GM18909 (cell line): ENCODE measurements around the gene BEAN1.

ENCODE experiments used
- ATAC-seq: cut with Tn5 transposase; IDR thresholded peaks from one replicate; pipeline ENCODE4 v1.9.1; 2021; ENCODE audit warnings: mild to moderate bottlenecking; ENCODE audit not compliant: unreplicated experiment, poor library complexity

Gene BEAN1

GRCh38 chr16:66516509-66516807 lies 89.4 kb downstream of the BEAN1 start:
- ATAC-seq, result no peak

DNA sequence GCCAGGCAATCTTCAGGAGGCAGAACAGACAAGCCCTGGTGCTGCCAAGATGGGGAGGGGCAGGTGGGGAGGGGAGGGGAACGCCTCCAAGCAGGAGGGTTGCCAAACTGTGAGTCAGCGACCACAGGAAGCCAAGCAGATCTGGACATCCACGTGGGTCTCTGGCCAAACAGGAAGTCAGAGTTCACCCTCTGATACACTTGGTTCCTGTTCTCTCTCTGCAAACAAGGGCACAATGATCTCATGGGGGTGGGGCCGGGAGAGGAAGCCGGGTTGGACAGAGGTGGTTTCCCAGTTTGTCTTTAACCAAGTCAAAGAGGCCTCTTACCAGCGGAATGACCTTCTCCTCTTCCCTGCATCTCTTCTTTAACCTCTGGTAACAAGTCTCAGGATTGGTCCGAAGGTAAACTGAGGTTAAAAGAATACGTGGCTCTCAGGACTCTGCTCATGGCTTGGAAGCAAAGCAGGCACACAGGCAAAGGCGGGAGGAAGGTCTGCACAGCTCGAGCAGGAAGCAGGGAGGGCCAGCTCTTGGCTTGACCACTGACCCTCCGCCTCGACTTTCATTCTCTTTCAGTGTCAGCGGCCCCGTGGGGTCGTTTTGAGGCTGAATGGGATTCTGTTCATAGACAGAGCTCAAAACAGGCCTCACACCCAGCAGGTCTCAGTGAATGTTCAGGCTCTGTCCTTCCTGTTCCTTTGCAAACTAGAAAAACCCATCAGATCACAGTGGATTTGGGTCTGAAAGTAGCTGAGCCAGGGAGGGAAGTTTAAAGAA lies 89.9 kb downstream of the BEAN1 start:
- ATAC-seq, result peak; percentile 98

DNA sequence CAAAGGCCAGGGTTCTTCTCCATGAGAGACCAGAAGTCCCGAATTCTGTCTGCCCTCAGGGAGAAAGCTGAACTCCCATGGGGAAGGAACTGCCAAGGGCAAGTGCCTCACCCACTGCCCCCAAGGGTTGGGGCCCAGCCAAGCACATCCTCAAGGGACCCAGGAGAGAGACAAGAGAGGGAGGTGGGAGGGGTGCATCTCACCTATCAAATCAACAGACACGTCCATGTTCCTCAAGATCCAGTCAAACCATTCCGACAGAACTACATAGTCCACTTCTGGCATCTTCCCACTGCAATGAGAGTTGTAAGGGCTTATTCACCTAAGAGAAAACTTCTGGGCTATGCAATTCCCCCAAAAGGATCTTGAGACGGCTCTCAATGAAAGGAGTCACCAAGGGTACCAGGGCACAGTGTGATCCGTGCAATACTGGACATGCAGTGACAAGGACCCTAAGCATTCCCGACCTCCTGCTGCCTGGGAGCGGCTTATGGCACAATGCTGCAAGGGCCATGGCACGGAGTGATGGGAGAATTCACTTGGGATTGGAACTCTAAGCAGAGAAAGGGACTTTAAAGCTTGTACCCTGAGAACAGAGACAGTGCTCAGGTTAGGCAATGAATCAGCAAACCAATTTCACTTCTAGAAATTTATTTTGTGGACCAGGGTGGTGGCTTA lies 90.6 kb downstream of the BEAN1 start:
- no peak for ATAC-seq

DNA sequence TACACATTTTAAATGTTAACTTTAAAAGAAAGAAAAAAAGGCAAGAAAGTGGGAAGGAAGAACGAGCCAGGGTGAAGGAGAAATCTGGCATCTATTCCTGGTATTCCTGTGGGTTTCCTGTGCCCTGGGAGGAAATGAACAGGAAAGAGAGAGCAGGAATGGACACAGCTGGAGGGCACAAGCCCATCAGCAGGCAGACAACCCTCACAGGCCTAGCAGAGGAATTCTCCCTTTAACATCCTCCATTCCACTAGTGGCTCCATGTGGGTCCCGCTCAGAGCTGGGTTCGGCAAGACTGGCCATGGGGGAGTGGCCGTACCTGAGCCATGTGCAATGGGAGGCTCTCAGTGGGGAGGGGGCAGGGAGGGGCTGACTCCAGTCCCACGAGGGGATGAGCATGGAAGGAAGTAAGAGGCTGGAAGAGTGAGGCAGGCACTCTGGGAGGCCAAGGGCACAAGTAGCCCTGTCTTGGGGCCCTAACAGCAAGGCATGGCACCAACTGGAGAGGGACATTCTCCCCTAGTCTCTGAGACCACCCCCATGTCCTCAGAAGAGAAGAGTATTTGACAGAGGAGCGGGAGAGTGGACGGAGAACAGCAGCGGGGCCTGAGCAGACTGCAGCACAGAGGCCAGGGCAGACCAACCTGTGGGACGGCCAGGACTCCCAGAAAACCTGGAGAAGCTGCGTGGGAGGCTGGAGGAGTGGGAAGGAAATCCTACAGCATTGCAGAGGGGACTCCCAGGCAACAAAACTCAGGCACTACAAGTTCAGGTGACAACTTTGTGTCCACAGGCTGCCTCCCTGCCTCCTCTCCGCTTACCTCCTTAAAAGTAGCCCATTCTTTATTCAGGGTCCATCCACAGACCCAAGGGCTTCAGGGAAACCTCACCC lies 92.6 kb downstream of the BEAN1 start:
- no peak for ATAC-seq

DNA sequence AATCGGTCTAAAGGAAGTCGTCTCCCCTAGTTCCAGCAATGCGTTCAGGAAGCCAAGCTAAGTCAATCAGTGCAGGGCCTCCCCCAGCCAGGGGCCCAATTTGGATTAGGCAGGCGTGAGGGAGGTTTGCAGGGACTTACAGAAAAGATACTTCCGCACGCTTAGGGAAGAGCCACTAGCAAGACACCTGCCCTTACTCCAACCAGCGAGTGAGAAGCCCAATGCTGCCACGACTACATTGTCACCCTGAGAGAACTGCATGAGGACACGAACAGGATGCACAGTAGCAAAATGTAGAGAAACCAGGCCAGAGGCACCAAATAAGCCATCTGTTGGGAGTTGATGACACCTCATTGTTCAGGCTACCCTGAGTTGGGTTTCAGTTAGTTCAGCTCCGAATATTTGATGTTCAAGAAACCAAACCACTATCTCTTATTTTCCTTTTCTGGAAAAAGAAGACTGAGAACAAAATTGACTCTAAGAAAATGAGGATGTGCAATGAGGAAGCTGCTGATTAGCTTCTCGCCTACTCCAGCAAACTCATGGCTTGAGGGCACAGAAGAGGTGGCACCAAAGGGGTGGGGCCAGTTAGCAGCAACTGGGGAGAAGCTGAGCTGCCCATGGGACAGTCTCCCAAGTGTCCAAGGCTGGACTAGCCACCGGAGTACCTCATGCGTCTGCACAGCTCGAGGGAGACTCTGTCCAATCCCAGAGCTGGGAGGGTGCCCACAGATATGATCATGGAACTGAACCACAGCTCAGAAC lies 93.5 kb downstream of the BEAN1 start:
- ATAC-seq, result no peak

DNA sequence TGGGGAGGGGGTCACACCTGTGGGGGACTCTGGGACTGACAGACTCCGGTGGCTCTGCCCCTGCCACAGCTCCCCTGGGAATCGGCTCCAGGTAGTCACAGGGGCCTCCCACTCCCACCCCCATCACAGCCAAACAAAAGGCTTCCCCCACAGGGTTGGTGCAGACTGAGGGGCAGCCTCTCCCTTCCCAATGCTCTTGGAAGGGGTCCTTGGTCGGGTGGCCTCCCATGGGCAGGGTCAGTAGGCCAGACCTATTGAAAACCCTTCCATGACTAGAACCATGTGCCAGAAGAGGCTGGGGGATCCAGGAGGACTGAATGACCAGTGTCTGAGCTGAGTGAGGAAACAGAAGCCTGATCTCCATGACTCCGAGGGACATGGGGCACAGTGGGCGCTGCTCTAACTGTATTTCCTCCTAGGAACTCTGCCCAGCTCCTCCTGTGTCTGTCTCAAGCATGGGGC lies 94.2 kb downstream of the BEAN1 start:
- no peak for ATAC-seq

DNA sequence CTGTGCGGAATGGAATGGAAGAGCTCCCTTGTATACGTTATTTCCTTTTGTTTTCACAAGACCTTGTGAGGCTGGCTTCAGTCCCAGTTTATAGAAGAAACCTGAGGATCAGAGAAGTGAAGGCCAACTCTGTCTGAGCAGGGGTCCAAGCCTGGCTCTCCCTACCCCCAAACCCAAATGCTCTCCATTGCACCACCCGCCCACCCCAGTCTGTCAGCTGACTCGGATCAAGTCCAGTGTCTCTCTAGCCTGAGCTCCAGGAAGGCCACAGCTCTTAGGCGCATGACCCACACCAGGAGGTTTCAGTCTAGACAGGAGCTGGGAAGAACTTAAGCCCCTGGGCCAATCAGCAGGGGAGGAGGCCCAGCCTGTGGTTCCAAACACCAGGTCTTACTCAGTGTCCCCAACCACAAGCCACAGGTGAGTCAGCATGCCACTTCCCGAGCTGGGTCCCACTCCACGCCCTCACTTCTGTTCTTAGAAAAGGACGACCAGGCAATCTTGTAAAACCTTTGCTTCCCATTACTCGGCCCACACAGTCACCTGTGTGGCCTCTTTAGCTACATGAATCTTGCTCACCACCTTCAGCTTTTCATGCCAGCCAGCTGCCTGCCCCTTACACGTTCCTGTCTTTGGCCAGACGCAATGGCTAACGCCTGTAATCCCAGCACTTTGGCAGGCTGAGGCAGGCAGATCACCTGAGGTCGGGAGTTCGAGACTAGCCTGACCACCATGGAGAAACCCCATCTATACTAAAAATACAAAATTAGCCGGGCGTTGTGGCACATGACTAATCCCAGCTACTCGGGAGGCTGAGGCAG lies 95.1 kb downstream of the BEAN1 start:
- peak; percentile 69 for ATAC-seq

- ATAC-seq, result no peak
Measured at GRCh38 chr16:66522816-66523590, 95.9 kb downstream of the BEAN1 start.

- ATAC-seq, result peak; percentile 42
Measured at GRCh38 chr16:66523861-66524354, 96.8 kb downstream of the BEAN1 start.

DNA sequence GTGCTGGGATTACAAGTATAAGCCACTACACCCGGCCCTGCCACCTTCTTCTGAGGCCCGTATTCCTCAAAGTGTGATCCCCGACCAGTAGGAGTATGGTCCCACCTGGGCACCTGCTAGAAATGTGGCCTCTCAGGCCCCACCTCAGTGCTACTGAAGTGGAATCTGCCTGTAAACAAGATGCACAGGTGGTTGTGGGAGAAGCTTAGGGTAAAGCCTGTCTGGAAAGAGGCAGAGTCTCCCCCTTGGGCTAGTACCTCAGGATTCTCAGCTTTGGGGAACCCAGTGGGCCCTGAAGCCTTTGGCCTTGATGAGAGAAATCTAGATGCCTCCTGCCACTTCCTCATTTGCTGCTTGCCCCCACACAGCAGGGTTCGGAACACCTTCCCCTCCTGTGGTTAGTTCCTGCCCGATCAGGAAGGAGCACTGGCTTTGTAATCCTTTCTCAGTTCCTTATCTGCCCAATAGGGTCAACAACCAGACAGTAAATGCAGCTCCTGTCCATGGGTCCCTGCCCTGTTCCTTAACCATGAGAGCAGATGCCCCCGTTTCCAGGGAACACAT lies 97.6 kb downstream of the BEAN1 start:
- ATAC-seq, result peak; percentile 65

GRCh38 chr16:66525396-66526180 lies 98.5 kb downstream of the BEAN1 start:
- ATAC-seq, result no peak

DNA sequence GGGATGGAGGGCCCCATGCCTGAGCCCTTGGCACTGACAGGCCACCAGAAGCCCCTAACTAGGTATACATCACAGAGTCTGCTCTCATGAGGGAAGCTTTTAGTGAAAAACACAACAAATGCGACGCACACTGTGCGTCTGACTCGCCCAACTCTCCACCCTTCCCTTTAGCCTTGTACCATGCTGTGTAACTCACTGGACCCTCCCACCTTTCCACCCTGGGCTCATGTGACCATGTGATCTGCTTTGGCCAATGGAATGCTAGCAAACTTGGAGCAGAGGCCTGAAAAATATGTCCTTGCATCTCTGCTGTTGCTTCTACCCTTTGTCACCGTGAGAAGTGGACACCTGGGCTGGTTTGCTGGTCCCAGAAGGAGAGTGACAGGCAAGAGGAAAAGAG lies 101.2 kb downstream of the BEAN1 start:
- no peak for ATAC-seq

- no peak for ATAC-seq
Measured at GRCh38 chr16:66529475-66529874, 102.4 kb downstream of the BEAN1 start.
